ENCODE measurements around the gene PROM1.

The PROM1 gene

GRCh38 chr4:15956179-15956850, 127.5 kb downstream of the PROM1 start:
- Histone ChIP-seq H3K4me2 (ENCODE audit: low read length) (no peak overlapping the region), H4K20me1 (ENCODE audit: insufficient read depth, low read length) (no peaks in the 10 kb centered on the region), H3K79me2 (ENCODE audit: insufficient read depth, low read length) (no peaks in the 10 kb centered on the region)

DNA sequence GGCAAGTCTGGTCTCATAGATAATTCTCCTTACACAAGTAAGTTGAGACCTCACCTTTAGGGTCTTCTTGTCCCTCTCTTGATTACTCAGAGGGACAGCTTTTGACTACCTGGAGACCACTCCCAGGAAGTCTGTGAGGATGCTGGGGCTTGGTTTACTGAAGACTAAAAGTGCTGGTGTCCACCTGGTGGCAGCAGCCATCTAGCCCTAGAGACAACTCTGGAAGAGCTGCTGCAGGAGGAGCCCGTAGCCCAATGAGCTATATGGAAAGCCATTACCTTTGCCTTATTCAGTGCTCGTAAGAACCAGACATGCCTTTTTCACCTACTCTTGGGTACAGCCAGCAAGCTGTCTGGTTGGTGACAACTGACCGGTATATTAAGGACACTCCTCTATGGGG, 128.2 kb downstream of the PROM1 start:
- no peaks in the 10 kb centered on the region for H3K27me3 ChIP-seq (ENCODE audit: insufficient read depth, low read length)
- no peaks in the 10 kb centered on the region for H3K9me2 ChIP-seq (ENCODE audit: low read depth, low read length)
- no peaks in the 10 kb centered on the region for H3K4me1 ChIP-seq (ENCODE audit: insufficient read depth, low read length, severe bottlenecking)
- no peaks in the 10 kb centered on the region for H3K36me3 ChIP-seq (ENCODE audit: insufficient read depth, low read length)
- no peak overlapping the region for H3K9ac ChIP-seq (ENCODE audit: low read length)
- H2AFZ ChIP-seq (ENCODE audit: low read length), result no peak overlapping the region
- TF ChIP-seq EZH2 (IDR thresholded peaks at IDR 0.05; ENCODE audit: borderline replicate concordance, low read length), result no peak
- TF ChIP-seq CTCF (IDR thresholded peaks at IDR 0.05; ENCODE audit: low read length), result no peak
- H3K79me2 ChIP-seq (ENCODE audit: insufficient read depth, low read length), result no peaks in the 10 kb centered on the region
- no peaks in the 10 kb centered on the region for H4K20me1 ChIP-seq (ENCODE audit: insufficient read depth, low read length)
- H3F3A ChIP-seq (ENCODE audit: insufficient read depth, low read length), result no peaks in the 10 kb centered on the region
- H3K4me2 ChIP-seq (ENCODE audit: low read length), result no peak overlapping the region
- no peak overlapping the region for H3K27ac ChIP-seq (ENCODE audit: low read depth, low read length, poor library complexity, severe bottlenecking)
- no peaks in the 10 kb centered on the region for H3K9me3 ChIP-seq (ENCODE audit: low read length)
- H3K4me3 ChIP-seq (ENCODE audit: low read depth, low read length, poor library complexity, severe bottlenecking), result no peak overlapping the region

More at GRCh38 chr4:15956179-15956850, 127.5 kb downstream of the PROM1 start:
- Histone ChIP-seq H3K36me3 (ENCODE audit: insufficient read depth, low read length) (no peaks in the 10 kb centered on the region), H3K4me3 (ENCODE audit: low read depth, low read length, poor library complexity, severe bottlenecking) (no peak overlapping the region), H3K9me3 (ENCODE audit: low read length) (no peaks in the 10 kb centered on the region), H3K27me3 (ENCODE audit: insufficient read depth, low read length) (no peaks in the 10 kb centered on the region), H2AFZ (ENCODE audit: low read length) (no peak overlapping the region), H3K4me1 (ENCODE audit: insufficient read depth, low read length, severe bottlenecking) (no peaks in the 10 kb centered on the region), H3K9ac (ENCODE audit: low read length) (no peak overlapping the region), H3F3A (ENCODE audit: insufficient read depth, low read length) (no peaks in the 10 kb centered on the region), H3K9me2 (ENCODE audit: low read depth, low read length) (no peaks in the 10 kb centered on the region), H3K27ac (ENCODE audit: low read depth, low read length, poor library complexity, severe bottlenecking) (no peak overlapping the region)
- TF ChIP-seq CTCF (IDR thresholded peaks at IDR 0.05; ENCODE audit: low read length) (peak; percentile 61), EZH2 (IDR thresholded peaks at IDR 0.05; ENCODE audit: borderline replicate concordance, low read length) (no peak)

DNA sequence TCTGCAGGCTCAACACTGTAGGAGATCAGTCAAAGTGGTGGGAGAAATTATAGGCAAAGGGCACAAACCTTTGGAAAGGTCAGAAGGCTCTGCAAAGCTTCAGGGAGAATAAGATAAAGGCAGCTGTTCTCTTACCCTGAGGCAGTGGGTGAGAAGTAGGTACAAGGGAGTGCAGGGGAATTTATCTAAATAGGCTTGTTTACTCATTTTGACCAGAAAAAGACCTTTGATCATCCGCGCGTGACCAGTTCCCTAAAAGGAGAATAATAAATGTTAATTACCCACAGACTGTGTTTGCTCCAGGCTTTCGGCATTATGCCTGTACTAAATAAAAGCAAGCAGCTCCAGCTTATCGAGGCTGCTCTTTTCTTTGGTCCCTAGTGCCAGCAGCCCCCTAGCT, 130.2 kb downstream of the PROM1 start:
- Histone ChIP-seq H3K27me3 (ENCODE audit: insufficient read depth, low read length) (no peaks in the 10 kb centered on the region), H3K36me3 (ENCODE audit: insufficient read depth, low read length) (no peaks in the 10 kb centered on the region), H3K9me3 (ENCODE audit: low read length) (no peaks in the 10 kb centered on the region), H4K20me1 (ENCODE audit: insufficient read depth, low read length) (no peaks in the 10 kb centered on the region), H2AFZ (ENCODE audit: low read length) (no peak overlapping the region), H3K9ac (ENCODE audit: low read length) (no peak overlapping the region), H3K27ac (ENCODE audit: low read depth, low read length, poor library complexity, severe bottlenecking) (no peak overlapping the region), H3K4me2 (ENCODE audit: low read length) (no peak overlapping the region), H3K9me2 (ENCODE audit: low read depth, low read length) (no peaks in the 10 kb centered on the region), H3K4me3 (ENCODE audit: low read depth, low read length, poor library complexity, severe bottlenecking) (no peak overlapping the region), H3K79me2 (ENCODE audit: insufficient read depth, low read length) (no peaks in the 10 kb centered on the region), H3K4me1 (ENCODE audit: insufficient read depth, low read length, severe bottlenecking) (no peaks in the 10 kb centered on the region), H3F3A (ENCODE audit: insufficient read depth, low read length) (no peaks in the 10 kb centered on the region)
- no peak for TF ChIP-seq CTCF (IDR thresholded peaks at IDR 0.05; ENCODE audit: low read length)

Measured in OCI-LY1 (cell line).